Skeletal muscle satellite cell (primary cell): ENCODE data around the gene RPL38. TPM values are rescaled to one million over a fixed set of nuclear protein-coding genes. Genes with fewer than 3 reads are reported as not detected.
A peak's percentile ranks its signal among the peaks of the same experiment; 100 is the strongest.

Experiments
- H3K27me3 ChIP-seq: 2 replicates; pipeline ENCODE4 v1.7.0; 2013; ENCODE audit warnings: low read length; ENCODE audit not compliant: control insufficient read depth, insufficient read depth
- H3K36me3 ChIP-seq: 2 replicates; pipeline ENCODE4 v1.7.0; 2013; ENCODE audit warnings: mild to moderate bottlenecking, control low read depth, low read length; ENCODE audit not compliant: insufficient read depth
- H3K4me1 ChIP-seq: 2 replicates; pipeline ENCODE4 v1.7.0; 2013; ENCODE audit warnings: low read length; ENCODE audit not compliant: control insufficient read depth, insufficient read depth
- H3K4me2 ChIP-seq: 2 replicates; pipeline ENCODE4 v1.7.0; 2013; ENCODE audit warnings: mild to moderate bottlenecking, low read length
- H3K4me3 ChIP-seq: 2 replicates; pipeline ENCODE4 v1.7.0; 2013; ENCODE audit warnings: low read length
- H3K9ac ChIP-seq: 2 replicates; pipeline ENCODE4 v1.7.0; 2013; ENCODE audit warnings: mild to moderate bottlenecking, low read depth, low read length, moderate library complexity
- H3K9me3 ChIP-seq: replicated peaks from 2 replicates; pipeline ENCODE4 v1.7.0; 2013; ENCODE audit warnings: mild to moderate bottlenecking, control low read depth, low read length
- total RNA-seq: library from RNA; depleted of rRNA; stranded (reverse); fragments of >200 nt; gene quantifications from 2 replicates; pipeline ENCODE4 v1.2.3, GENCODE V29; 2012; rRNA removed

Gene RPL38
- 347 and 718 TPM in 2 replicates for total RNA-seq

GRCh38 chr17:74203439-74204240 is at the start of gene RPL38:
RPL38 (plus strand) TSS chr17:74203678; CDS start chr17:74203956, 278 bp downstream.
- Histone ChIP-seq H3K27me3 (peaks cover 23% of the 10 kb centered on the region), H3K9me3 (no peaks in the 10 kb centered on the region), H3K4me1 (peaks cover 33% of the 10 kb centered on the region), H3K4me3 (peak within 1 kb of the TSS; percentile 80), H3K36me3 (peaks cover 42% of the 10 kb centered on the region), H3K9ac (peak within 1 kb of the TSS; percentile 98), H3K4me2 (peak within 1 kb of the TSS; percentile 93)

GRCh38 chr17:74153821-74154430 is 49.6 kb upstream of the RPL38 start:
- no peaks in the 10 kb centered on the region for H3K27me3 ChIP-seq
- no peaks in the 10 kb centered on the region for H3K36me3 ChIP-seq
- no peak overlapping the region for H3K9ac ChIP-seq
- H3K4me2 ChIP-seq: no peak overlapping the region
- peaks cover 11% of the 10 kb centered on the region for H3K9me3 ChIP-seq
- no peak overlapping the region for H3K4me3 ChIP-seq
- H3K4me1 ChIP-seq: no peaks in the 10 kb centered on the region

DNA sequence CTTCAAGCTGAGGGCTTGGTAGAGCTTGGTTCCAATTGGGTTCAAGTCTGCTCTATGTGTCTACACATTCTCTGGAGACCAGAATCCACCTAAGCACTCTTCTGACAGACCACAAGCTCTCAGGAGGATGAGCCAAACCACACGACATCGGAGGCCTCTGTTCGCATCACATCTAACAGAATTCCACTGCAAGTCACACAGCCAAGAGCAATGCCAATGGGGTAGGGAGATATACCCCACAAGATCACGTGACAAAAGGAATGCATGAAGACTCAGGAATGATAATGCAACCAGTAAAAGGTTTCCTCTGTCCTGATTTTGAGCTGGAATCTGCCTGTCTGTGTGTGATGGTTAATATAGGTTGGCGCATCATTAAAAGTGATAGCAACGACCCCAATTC is 46.6 kb upstream of the RPL38 start:
- Histone ChIP-seq H3K4me1 (no peaks in the 10 kb centered on the region), H3K36me3 (no peaks in the 10 kb centered on the region), H3K27me3 (no peaks in the 10 kb centered on the region), H3K4me2 (no peak overlapping the region), H3K9ac (no peak overlapping the region), H3K4me3 (no peak overlapping the region), H3K9me3 (peaks cover 15% of the 10 kb centered on the region)

- Histone ChIP-seq H3K4me1 (no peaks in the 10 kb centered on the region), H3K9me3 (peaks cover 13% of the 10 kb centered on the region)
Measured at GRCh38 chr17:74157366-74157765, 46.1 kb upstream of the RPL38 start.

GRCh38 chr17:74158761-74159160 is 44.7 kb upstream of the RPL38 start:
- Histone ChIP-seq H3K4me1 (no peaks in the 10 kb centered on the region), H3K9ac (no peak overlapping the region), H3K4me3 (no peak overlapping the region)

More at GRCh38 chr17:74157366-74157765, 46.1 kb upstream of the RPL38 start:
- no peaks in the 10 kb centered on the region for H3K36me3 ChIP-seq
- H3K9ac ChIP-seq: no peak overlapping the region
- H3K4me2 ChIP-seq: no peak overlapping the region
- H3K27me3 ChIP-seq: no peaks in the 10 kb centered on the region
- no peak overlapping the region for H3K4me3 ChIP-seq

DNA sequence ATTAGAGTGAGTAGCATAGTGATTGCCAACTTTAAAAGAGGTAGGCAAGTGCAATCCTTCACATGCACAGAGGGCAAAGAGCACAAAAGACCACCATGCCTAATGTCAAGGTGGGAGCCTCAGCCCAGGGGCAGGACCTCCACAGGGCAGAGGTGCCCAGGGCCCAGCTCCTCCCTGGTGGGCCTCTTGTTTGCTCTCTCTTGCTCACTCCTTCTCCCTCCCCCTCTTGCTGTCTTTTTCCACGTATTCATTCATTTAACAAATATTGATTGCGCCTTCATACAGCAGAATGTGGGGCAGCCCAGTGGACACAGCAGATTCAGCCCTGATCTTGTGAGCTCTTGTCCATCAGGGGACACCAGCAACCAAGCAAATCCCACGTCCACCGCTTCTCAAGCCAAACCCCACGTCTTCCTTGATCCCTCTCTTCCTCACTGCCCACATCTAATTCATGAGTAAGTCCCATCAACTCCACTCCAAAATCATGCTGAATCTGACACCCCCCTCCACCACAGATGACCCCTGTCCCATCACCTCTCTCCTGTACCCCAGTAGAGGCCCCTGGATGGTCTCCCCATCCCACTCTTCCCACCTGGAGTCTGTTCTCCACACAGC is 44.1 kb upstream of the RPL38 start:
- no peak overlapping the region for H3K4me2 ChIP-seq
- no peak overlapping the region for H3K9ac ChIP-seq
- H3K9me3 ChIP-seq: peaks cover 13% of the 10 kb centered on the region
- H3K36me3 ChIP-seq: no peaks in the 10 kb centered on the region
- H3K4me1 ChIP-seq: no peaks in the 10 kb centered on the region
- no peak overlapping the region for H3K4me3 ChIP-seq
- H3K27me3 ChIP-seq: no peaks in the 10 kb centered on the region

More at GRCh38 chr17:74158761-74159160, 44.7 kb upstream of the RPL38 start:
- no peaks in the 10 kb centered on the region for H3K36me3 ChIP-seq
- peaks cover 13% of the 10 kb centered on the region for H3K9me3 ChIP-seq
- H3K27me3 ChIP-seq: no peaks in the 10 kb centered on the region
- H3K4me2 ChIP-seq: no peak overlapping the region

DNA sequence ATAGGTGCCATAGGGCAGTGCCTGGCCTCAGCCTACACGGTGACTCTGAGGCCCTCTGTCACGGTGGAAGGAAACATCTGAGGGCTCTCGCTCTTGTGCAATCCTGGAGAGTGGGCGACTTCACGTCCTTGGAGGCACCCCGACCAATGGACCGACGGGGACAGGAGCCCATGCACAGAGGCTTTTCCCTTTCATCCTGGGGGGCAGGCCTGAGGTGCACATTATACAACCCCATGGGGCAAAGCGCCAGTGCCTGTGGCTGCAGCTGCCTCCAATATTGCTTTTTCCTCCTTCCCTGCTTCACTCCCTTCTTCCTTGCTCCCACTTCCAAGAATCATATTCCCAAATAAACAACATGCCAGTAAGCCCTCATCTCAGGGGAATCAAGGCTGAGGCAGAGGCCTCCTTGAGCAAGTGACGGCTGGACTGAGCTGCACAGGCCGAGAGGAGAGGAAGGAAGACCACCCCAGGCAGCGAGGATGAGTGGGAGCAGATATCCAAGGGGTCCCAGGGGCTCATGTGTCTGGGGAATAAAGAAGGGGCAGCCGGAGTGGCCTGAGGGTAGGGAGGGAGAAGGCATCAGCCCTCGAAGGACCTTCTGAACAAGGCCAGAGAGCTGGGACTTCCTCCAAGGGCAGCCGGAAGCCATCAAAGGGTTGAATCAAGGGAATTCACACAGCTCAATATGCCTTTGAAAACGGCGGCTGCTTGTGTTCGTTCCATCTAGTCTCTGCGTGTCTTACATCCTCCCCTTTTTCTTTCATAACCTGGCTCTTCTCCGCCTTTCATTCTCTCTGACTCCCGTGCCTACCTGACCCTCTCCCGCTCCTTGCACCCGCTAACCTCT is 42.6 kb upstream of the RPL38 start:
- H3K4me2 ChIP-seq: no peak overlapping the region
- no peaks in the 10 kb centered on the region for H3K4me1 ChIP-seq
- no peaks in the 10 kb centered on the region for H3K27me3 ChIP-seq
- no peak overlapping the region for H3K4me3 ChIP-seq
- no peaks in the 10 kb centered on the region for H3K36me3 ChIP-seq
- peaks cover 13% of the 10 kb centered on the region for H3K9me3 ChIP-seq
- no peak overlapping the region for H3K9ac ChIP-seq

- H3K27me3 ChIP-seq: no peaks in the 10 kb centered on the region
- H3K36me3 ChIP-seq: no peaks in the 10 kb centered on the region
- no peaks in the 10 kb centered on the region for H3K4me1 ChIP-seq
- no peak overlapping the region for H3K4me3 ChIP-seq
- H3K9ac ChIP-seq: no peak overlapping the region
- peaks cover 13% of the 10 kb centered on the region for H3K9me3 ChIP-seq
- no peak overlapping the region for H3K4me2 ChIP-seq
Measured at GRCh38 chr17:74161503-74161875, 42.0 kb upstream of the RPL38 start.

- H3K36me3 ChIP-seq: no peaks in the 10 kb centered on the region
- no peaks in the 10 kb centered on the region for H3K27me3 ChIP-seq
- no peak overlapping the region for H3K4me3 ChIP-seq
- H3K9me3 ChIP-seq: peaks cover 7% of the 10 kb centered on the region
- no peaks in the 10 kb centered on the region for H3K4me1 ChIP-seq
- no peak overlapping the region for H3K4me2 ChIP-seq
- no peak overlapping the region for H3K9ac ChIP-seq
Measured at GRCh38 chr17:74163271-74163821, 40.1 kb upstream of the RPL38 start.

GRCh38 chr17:74163836-74164235 is 39.6 kb upstream of the RPL38 start:
- H3K9me3 ChIP-seq: peaks cover 7% of the 10 kb centered on the region
- H3K4me3 ChIP-seq: no peak overlapping the region
- no peak overlapping the region for H3K4me2 ChIP-seq
- no peaks in the 10 kb centered on the region for H3K4me1 ChIP-seq
- H3K27me3 ChIP-seq: no peaks in the 10 kb centered on the region
- H3K36me3 ChIP-seq: no peaks in the 10 kb centered on the region
- no peak overlapping the region for H3K9ac ChIP-seq
